A549 treated with ZK216348 at 1 μM for 4 hours (cell line): ENCODE data around the gene SRSF8. TPM values are rescaled to one million over a fixed set of nuclear protein-coding genes. Genes with fewer than 3 reads are reported as not detected.

Source experiments
- total RNA-seq: library from RNA; stranded (reverse); fragments of 200-300 nt; extraction: Qiagen RNA extraction; gene quantifications from 5 replicates; pipeline ENCODE4 v1.2.3, GENCODE V29; 2022; ENCODE audit warnings: low read depth

SRSF8 gene
- total RNA-seq, result 13.7 to 18.7 TPM (median 18.5 TPM) in 5 replicates

GRCh38 chr11:95066716-95067038 is at the start of gene SRSF8:
SRSF8 (plus strand) TSS chr11:95066919; CDS start chr11:95067227, 308 bp downstream.

GRCh38 chr11:95024958-95025357 is 41.8 kb upstream of the SRSF8 start, which contains the start of gene KDM4E:
KDM4E (plus strand) TSS chr11:95025258; CDS start chr11:95025558, 300 bp downstream.

GRCh38 chr11:95049122-95049521 is 17.6 kb upstream of the SRSF8 start, which contains the start of gene KDM4F:
KDM4F (plus strand) TSS chr11:95049422.

GRCh38 chr11:95089620-95090542 is 23.2 kb downstream of the SRSF8 start, which contains the start of gene ENDOD1:
ENDOD1 (plus strand) TSS chr11:95089846; CDS start chr11:95089928, 82 bp downstream.

Other genes starting within 250 kb of the SRSF8 start
- gene CWC15, start 93.4 kb upstream of the SRSF8 start, total RNA-seq, result 28.0 to 40.1 TPM (median 28.6 TPM) in 5 replicates
- gene KDM4D, start 93.2 kb upstream of the SRSF8 start, total RNA-seq, result 0.38 to 0.53 TPM (median 0.39 TPM) in 5 replicates
- gene KDM4E, start 41.7 kb upstream of the SRSF8 start, total RNA-seq, result not detected in 5 replicates
- not detected in 5 replicates for gene KDM4F, start 17.5 kb upstream of the SRSF8 start, total RNA-seq
- gene ENDOD1, start 22.9 kb downstream of the SRSF8 start, total RNA-seq, result 10.9 to 15.8 TPM (median 15.0 TPM) in 5 replicates
- gene SESN3, start 164.3 kb downstream of the SRSF8 start, total RNA-seq, result 0.05 to 0.23 TPM (median 0.07 TPM) in 5 replicates